ES-I3 (cell line): ENCODE results near the gene CCDC18.

ENCODE experiments used
- H3K36me3 ChIP-seq: 2 replicates; pipeline ENCODE4 v1.6.1; 2013; ENCODE audit warnings: mild to moderate bottlenecking, low read length, control low read depth, moderate library complexity; ENCODE audit not compliant: insufficient read depth
- H3K4me1 ChIP-seq: 2 replicates; pipeline ENCODE4 v1.6.1; 2013; ENCODE audit warnings: mild to moderate bottlenecking, control low read depth, low read length; ENCODE audit not compliant: insufficient read depth
- H3K9ac ChIP-seq: 2 replicates; pipeline ENCODE4 v1.6.1; 2013; ENCODE audit warnings: low read depth, mild to moderate bottlenecking, low read length, moderate library complexity
- H3K9me3 ChIP-seq: 2 replicates; pipeline ENCODE4 v1.6.1; 2013; ENCODE audit warnings: mild to moderate bottlenecking, low read length, moderate library complexity; ENCODE audit not compliant: control insufficient read depth, insufficient read depth

Gene CCDC18, protein sequence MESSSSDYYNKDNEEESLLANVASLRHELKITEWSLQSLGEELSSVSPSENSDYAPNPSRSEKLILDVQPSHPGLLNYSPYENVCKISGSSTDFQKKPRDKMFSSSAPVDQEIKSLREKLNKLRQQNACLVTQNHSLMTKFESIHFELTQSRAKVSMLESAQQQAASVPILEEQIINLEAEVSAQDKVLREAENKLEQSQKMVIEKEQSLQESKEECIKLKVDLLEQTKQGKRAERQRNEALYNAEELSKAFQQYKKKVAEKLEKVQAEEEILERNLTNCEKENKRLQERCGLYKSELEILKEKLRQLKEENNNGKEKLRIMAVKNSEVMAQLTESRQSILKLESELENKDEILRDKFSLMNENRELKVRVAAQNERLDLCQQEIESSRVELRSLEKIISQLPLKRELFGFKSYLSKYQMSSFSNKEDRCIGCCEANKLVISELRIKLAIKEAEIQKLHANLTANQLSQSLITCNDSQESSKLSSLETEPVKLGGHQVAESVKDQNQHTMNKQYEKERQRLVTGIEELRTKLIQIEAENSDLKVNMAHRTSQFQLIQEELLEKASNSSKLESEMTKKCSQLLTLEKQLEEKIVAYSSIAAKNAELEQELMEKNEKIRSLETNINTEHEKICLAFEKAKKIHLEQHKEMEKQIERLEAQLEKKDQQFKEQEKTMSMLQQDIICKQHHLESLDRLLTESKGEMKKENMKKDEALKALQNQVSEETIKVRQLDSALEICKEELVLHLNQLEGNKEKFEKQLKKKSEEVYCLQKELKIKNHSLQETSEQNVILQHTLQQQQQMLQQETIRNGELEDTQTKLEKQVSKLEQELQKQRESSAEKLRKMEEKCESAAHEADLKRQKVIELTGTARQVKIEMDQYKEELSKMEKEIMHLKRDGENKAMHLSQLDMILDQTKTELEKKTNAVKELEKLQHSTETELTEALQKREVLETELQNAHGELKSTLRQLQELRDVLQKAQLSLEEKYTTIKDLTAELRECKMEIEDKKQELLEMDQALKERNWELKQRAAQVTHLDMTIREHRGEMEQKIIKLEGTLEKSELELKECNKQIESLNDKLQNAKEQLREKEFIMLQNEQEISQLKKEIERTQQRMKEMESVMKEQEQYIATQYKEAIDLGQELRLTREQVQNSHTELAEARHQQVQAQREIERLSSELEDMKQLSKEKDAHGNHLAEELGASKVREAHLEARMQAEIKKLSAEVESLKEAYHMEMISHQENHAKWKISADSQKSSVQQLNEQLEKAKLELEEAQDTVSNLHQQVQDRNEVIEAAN (N-terminal part only)

DNA sequence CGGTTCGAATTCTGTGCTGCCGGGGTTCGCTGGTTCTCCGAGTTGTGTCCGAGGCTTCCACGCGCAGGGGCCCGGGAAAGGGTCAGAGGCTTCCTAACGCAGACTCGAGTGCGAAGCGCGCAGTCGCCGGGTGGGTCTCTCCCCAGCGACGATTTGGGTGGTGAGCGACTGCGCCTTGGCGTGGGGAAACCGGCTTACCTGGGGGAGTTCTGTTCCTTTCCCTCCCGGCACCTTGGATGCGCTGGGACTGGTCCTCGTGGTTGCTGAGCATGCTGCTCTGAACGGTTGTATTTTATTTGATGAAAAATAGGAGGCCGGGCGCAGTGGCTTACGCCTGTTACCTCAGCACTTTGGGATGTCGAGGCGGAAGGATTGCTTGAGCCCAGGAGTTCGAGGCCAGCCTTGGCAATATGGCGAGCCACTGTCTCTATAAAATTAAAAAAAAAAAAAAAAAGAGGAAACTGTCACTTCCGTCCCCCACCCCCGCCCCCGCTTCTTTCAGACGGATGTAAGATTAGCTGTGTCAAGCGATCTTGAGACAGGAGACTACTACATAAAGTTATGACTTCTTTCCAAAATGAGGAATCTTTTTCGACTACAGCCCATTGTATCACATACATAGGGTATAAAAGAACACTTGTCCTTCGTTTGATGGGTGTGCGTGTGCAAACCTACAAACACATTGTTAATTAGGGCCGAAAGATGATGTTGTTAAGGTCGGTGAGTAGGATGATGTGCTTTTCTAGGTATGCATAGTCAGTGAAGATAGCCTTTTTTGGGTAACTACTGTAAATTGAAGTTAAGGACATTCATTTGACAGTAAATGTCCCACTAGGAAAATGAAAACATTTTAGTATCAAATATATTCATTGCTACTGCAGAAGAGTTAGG, at the start of gene CCDC18:
CCDC18 (plus strand) TSS at position 2 of the 891 bp plus-strand sequence. CDS start 2,638 bp downstream, outside the sequence.
- Histone ChIP-seq H3K9me3 (no peaks in the 10 kb centered on the region), H3K4me1 (no peaks in the 10 kb centered on the region), H3K9ac (peak within 1 kb of the TSS; percentile 63), H3K36me3 (no peaks in the 10 kb centered on the region)

DNA sequence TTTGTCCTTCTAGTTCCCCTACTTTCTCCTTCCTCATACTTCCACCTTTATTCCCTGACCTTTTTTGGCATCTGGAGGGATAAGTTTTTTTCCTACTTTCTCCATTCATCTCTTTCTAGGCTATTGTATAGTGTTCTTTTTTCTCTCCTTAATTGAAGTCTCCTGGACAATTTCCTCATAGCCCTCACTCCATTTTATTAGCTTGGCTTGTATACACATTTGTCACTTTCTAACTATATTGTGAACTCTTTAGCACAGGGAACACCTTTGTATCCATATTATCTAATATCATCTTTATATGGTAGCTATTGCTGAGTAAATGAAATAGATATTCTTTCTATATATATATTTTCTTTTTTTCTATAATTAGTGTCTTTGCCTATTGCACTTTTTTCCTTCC, 47.9 kb upstream of the CCDC18 start:
- Histone ChIP-seq H3K4me1 (no peaks in the 10 kb centered on the region), H3K36me3 (peaks cover 15% of the 10 kb centered on the region), H3K9ac (no peak overlapping the region), H3K9me3 (no peaks in the 10 kb centered on the region)

- no peak overlapping the region for H3K9ac ChIP-seq
- peaks cover 15% of the 10 kb centered on the region for H3K36me3 ChIP-seq
- H3K4me1 ChIP-seq: no peaks in the 10 kb centered on the region
- no peaks in the 10 kb centered on the region for H3K9me3 ChIP-seq
These were observed 44.1 kb upstream of the CCDC18 start for GRCh38 chr1:93136445-93136844.

GRCh38 chr1:93137604-93138292, 42.8 kb upstream of the CCDC18 start:
- peaks cover 18% of the 10 kb centered on the region for H3K36me3 ChIP-seq
- H3K4me1 ChIP-seq: no peaks in the 10 kb centered on the region
- no peak overlapping the region for H3K9ac ChIP-seq
- H3K9me3 ChIP-seq: no peaks in the 10 kb centered on the region

DNA sequence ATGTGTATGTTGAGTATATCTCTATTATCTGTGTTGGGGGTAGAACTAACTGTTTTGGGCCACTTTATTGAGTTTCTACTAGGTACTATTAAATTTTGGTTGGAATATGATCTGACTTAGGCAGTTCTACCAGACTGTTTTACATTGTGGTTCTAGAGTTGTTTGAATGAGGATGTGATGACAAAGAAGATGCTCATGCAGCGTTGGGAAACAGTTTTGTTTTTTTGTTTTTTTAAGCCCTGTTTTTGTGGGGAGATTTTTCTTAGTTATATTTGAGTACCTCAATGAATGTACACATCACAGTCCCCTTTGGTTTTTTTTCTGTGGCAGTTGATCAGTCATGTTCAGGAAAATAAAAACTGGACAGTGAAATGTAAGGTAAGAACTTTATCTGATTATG, 40.4 kb upstream of the CCDC18 start:
- no peaks in the 10 kb centered on the region for H3K4me1 ChIP-seq
- no peak overlapping the region for H3K9ac ChIP-seq
- peaks cover 13% of the 10 kb centered on the region; the same call in 1 of the 2 replicates for H3K36me3 ChIP-seq
- no peaks in the 10 kb centered on the region for H3K9me3 ChIP-seq

GRCh38 chr1:93142161-93142560, 38.4 kb upstream of the CCDC18 start:
- Histone ChIP-seq H3K9ac (no peak overlapping the region), H3K4me1 (no peaks in the 10 kb centered on the region), H3K36me3 (peaks cover 3% of the 10 kb centered on the region; the same call in 1 of the 2 replicates), H3K9me3 (no peaks in the 10 kb centered on the region)

- Histone ChIP-seq H3K9me3 (no peaks in the 10 kb centered on the region), H3K9ac (no peak overlapping the region), H3K36me3 (peaks cover 3% of the 10 kb centered on the region; the same call in 1 of the 2 replicates), H3K4me1 (no peaks in the 10 kb centered on the region)
These were observed 37.4 kb upstream of the CCDC18 start for GRCh38 chr1:93143136-93143535.

DNA sequence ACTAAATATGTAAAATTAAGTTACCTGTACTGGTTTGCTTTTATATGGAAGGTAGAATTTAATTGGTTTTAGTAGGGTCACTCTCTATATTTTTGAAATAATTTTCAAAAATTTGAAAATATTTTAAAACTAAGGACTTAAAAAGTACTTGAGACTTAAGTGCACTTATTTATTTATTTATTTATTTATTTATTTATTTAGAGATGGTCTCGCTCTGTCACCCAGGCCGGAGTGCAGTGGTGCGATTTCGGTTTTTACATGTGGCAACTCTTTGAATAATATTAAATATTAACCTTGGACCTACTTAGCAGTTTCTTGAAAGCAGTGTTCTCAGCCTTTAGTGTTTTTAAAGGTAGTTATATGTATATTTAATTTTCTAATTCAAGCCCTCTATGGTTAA, 36.8 kb upstream of the CCDC18 start:
- Histone ChIP-seq H3K9ac (no peak overlapping the region), H3K9me3 (no peaks in the 10 kb centered on the region), H3K36me3 (peaks cover 3% of the 10 kb centered on the region; the same call in 1 of the 2 replicates), H3K4me1 (no peaks in the 10 kb centered on the region)

DNA sequence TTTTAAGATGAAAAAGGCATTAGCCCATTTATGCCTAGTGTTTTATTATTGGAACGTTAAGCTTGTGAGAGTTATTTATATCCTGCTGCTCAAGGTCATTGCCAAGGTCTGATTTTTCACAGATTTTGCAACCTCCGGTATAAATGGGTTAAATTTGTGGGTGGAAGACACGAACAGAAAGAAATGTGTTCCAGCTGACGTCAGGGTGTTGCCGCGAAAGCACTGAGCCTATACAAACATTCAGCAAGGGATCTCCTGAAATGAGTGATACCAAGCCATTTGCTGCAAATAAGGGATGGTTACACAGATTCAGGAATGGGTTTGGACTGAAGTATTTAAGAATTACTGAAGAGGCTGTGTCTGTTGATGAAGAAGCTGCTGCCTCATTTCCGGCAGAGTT, 32.5 kb upstream of the CCDC18 start:
- no peaks in the 10 kb centered on the region for H3K36me3 ChIP-seq
- no peak overlapping the region for H3K9ac ChIP-seq
- H3K4me1 ChIP-seq: no peaks in the 10 kb centered on the region

DNA sequence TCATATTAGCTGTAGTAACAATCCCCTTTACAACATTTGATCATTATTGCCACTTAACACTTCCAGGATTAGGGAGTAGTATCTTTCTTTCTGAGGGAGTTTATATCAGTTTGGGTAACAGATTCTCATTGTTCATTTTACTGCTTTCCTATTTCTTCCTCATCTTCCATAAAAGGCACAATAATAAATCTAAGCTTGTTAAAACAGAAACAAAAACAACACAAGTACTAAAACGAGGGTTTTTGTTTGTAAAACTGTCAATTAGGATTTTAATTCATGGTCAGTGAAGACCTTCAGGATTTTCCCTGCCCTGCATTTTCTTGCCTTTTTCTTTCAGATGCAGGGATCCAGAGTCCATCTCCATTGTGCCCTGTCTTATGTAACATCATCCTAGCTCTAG, 29.8 kb upstream of the CCDC18 start:
- Histone ChIP-seq H3K36me3 (no peaks in the 10 kb centered on the region), H3K9me3 (no peaks in the 10 kb centered on the region), H3K9ac (no peak overlapping the region), H3K4me1 (peaks cover 11% of the 10 kb centered on the region; the same call in 1 of the 2 replicates)

More for the DNA sequence above, 32.5 kb upstream of the CCDC18 start:
- H3K9me3 ChIP-seq: no peaks in the 10 kb centered on the region

DNA sequence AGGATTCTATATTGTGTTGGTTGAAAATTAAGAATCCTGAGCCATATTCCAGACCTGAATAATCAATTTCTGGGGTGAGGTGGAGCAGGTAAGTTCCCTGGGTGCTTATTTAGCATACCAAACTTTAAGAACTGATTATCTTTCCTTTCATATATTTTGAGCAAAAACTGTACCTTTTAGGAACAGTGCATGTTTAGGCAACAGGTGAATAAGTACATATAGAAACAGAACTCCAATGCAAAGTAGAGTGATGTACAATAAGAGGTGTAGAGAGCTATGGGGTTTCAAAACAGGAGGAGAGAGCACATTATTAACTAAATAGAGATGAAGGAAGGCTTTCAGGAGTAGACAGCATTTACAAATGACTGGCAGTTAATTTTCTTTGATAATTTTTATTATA, 29.1 kb upstream of the CCDC18 start:
- peaks cover 11% of the 10 kb centered on the region; the same call in 1 of the 2 replicates for H3K4me1 ChIP-seq
- H3K9me3 ChIP-seq: no peaks in the 10 kb centered on the region
- H3K9ac ChIP-seq: no peak overlapping the region
- H3K36me3 ChIP-seq: no peaks in the 10 kb centered on the region

GRCh38 chr1:93152835-93153234, 27.7 kb upstream of the CCDC18 start:
- Histone ChIP-seq H3K4me1 (peaks cover 11% of the 10 kb centered on the region; the same call in 1 of the 2 replicates), H3K36me3 (no peaks in the 10 kb centered on the region), H3K9me3 (no peaks in the 10 kb centered on the region), H3K9ac (no peak overlapping the region)

GRCh38 chr1:93154898-93155297, 25.6 kb upstream of the CCDC18 start:
- Histone ChIP-seq H3K9ac (no peak overlapping the region), H3K4me1 (peaks cover 11% of the 10 kb centered on the region; the same call in 1 of the 2 replicates), H3K36me3 (peaks cover 2% of the 10 kb centered on the region; the same call in 1 of the 2 replicates), H3K9me3 (no peaks in the 10 kb centered on the region)
